Measurements from ENCODE around the gene PPP6R3.

GRCh38 chr11:68535098-68535497 lies 74.5 kb downstream of the PPP6R3 start:
- TF ChIP-seq POLR2A (IDR thresholded peaks at IDR 0.05) (no peak), CTCF (IDR thresholded peaks at IDR 0.05) (no peak), EP300 (IDR thresholded peaks at IDR 0.05) (no peak)
